LNCaP clone FGC (cell line): ENCODE data around the gene NUCB2.

Experiments used
- DNase-seq: peaks from one replicate; pipeline ENCODE4 v3.0.0-alpha.2; 2011; ENCODE audit warnings: low read depth
- H3K4me3 ChIP-seq: 2 replicates; pipeline ENCODE4 v1.5.1; 2011; ENCODE audit warnings: mild to moderate bottlenecking, low read depth, low read length, control low read depth
- CTCF ChIP-seq: IDR thresholded peaks from 2 replicates; pipeline ENCODE4 v1.5.1; 2012; ENCODE audit warnings: mild to moderate bottlenecking; ENCODE audit not compliant: control insufficient read depth, insufficient read depth; ENCODE audit errors: extremely low read depth

Gene NUCB2

GRCh38 chr11:17268902-17269301 is 7.6 kb upstream of the NUCB2 start:
- DNase-seq = no peak
- TF ChIP-seq CTCF = no peak
- no peak overlapping the region for H3K4me3 ChIP-seq

DNA sequence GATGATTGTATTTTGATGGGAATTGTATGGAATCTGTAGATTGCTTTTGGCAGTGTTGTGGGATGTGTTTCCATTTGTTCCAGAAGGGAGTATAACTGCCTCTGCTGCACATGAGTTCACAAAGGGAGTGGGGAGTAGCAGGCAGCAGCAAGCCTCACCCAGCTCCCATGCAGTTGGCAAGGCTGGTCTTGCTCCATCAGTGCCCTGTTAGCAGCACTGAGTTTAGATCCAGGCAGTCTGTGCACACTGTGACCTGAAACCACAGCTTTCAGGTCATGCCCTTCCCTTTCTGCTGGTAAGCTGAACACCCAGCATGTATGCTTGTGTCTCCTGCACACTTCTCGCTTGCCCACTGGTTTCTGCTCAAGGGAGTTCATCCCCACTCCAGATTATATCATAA is 3.7 kb upstream of the NUCB2 start:
- DNase-seq = no peak
- TF ChIP-seq CTCF = no peak

GRCh38 chr11:17273211-17273610 is 3.3 kb upstream of the NUCB2 start:
- no peak overlapping the region for H3K4me3 ChIP-seq
- DNase-seq = no peak
- TF ChIP-seq CTCF = no peak

More for the DNA sequence above, 3.7 kb upstream of the NUCB2 start:
- no peak overlapping the region for H3K4me3 ChIP-seq

GRCh38 chr11:17273668-17274282 is 2.8 kb upstream of the NUCB2 start:
- no peak for DNase-seq
- no peak overlapping the region for H3K4me3 ChIP-seq
- no peak for TF ChIP-seq CTCF

- no peak for DNase-seq
- TF ChIP-seq CTCF = no peak
- H3K4me3 ChIP-seq = peak overlapping the region; percentile 72
Observed at GRCh38 chr11:17275400-17276235, 921 bp upstream of the NUCB2 start.

- DNase-seq = no peak
- peak overlapping the region; percentile 72 for H3K4me3 ChIP-seq
- no peak for TF ChIP-seq CTCF
Observed at GRCh38 chr11:17277024-17277584, 565 bp downstream of the NUCB2 start.
